EL (cell line): Measurements from ENCODE around the gene BCO2.

Experiments
- DNase-seq: peaks from one replicate; pipeline ENCODE4 v3.0.0-alpha.2; 2016

Gene BCO2

GRCh38 chr11:112253605-112254242 lies 78.4 kb downstream of the BCO2 start:
- DNase-seq: no peak

GRCh38 chr11:112255067-112255720 lies 79.9 kb downstream of the BCO2 start:
- DNase-seq: peak; percentile 68

GRCh38 chr11:112260490-112260889 lies 85.2 kb downstream of the BCO2 start, which contains the start of gene PLET1:
PLET1 (minus strand) TSS chr11:112260860; CDS start chr11:112260589, 271 bp downstream.
- DNase-seq: no peak

GRCh38 chr11:112265659-112266409 lies 90.5 kb downstream of the BCO2 start:
- DNase-seq: peak; percentile 82

- DNase-seq: no peak
Measured at GRCh38 chr11:112266410-112266778, 91.1 kb downstream of the BCO2 start.

GRCh38 chr11:112267188-112267591 lies 91.9 kb downstream of the BCO2 start:
- DNase-seq: peak; percentile 69

- DNase-seq: no peak
Measured at GRCh38 chr11:112268406-112268805, 93.1 kb downstream of the BCO2 start.
